ENCODE measurements around the gene ZFYVE26. TPM values are rescaled to one million over a fixed set of nuclear protein-coding genes. Genes with fewer than 3 reads are reported as not detected.
"Not testable (repeated sequence)": the region's sequence is repeated elsewhere in the genome, so short reads cannot be mapped to it uniquely, and the experiment has no call there.

Gene ZFYVE26
- total and polyA plus RNA-seq, 2 donors (not counting 1 experiment from before 2014, with no cell fraction given) = 10.9 to 46.3 TPM

DNA sequence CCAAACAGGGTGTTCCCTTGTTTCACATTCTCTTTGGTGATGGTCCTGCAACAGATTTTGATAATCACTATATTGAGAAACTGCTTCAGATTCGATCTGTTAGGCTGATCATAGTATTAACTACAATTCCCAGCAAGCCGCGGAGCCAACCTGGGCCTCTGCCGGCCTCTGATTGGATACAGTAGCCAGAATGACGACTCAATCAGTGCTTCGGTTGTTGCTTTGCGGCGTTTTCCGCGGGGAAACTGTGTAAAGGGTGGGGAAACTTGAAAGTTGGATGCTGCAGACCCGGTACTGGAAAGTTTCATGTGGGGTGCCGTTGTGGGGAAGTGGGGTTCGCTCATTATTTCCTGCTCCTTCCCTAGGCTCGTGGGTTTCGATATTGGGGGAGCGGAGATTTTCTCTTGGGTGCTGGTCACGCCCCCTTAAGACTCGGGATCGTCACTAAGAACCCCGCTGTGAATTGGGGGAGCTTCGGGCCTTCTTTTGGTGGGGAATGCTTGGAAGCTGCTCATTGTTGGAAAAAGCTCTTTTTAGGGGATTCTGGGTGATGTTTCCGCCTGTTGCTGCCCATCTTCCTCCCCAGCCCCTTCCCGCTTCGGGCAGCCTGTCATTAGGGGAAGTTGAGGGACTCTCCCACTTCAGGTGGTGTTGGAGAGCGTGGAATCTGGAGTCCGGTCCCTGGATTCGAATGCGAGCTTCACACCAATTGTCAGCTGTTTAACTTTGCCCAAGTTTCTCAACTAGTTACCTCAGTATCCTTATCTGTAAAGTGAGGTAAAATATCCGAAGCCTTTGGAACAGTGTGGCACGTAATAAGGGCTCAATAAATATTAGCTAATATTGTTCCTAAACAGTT lies 3.4 kb upstream of the ZFYVE26 start, which contains the start of gene RAD51B:
Gene RAD51B, plus strand, starts transcription at position 217 of the 859 bp plus-strand sequence.
- CTCF ChIA-PET = interaction anchor here (0.6 to 1.0 kb wide), 2 partner anchors 16 to 119 kb away, joined by 3 to 5 read pairs; no protein-coding TSS in a partner anchor
- peak within 1 kb of the TSS; percentile 96 for H3K4me3 Mint-ChIP-seq
- intact Hi-C loops (cut with micrococcal nuclease) = loop anchor here (1.0 to 5.0 kb wide), 4 partner anchors 147 to 331 kb away; partner anchors contain the start of genes ARG2, PIGH, TMEM229B and VTI1B
- Histone ChIP-seq H3K27me3 (replicated peaks in 1 of 4; ENCODE audit: control extremely low read depth in 1 of 4, control insufficient read depth in 3 of 4, insufficient read depth in 4 of 4, low read length in 3 of 4) (no peaks in the 10 kb centered on the region), H3K36me3 (replicated peaks in 1 of 2; ENCODE audit: control extremely low read depth in 1 of 2, control insufficient read depth in 1 of 2, extremely low read depth in 1 of 2, insufficient read depth in 2 of 2, low read length in 1 of 2) (peaks cover 0 to under 1% of the 10 kb centered on the region in 2 experiments), H3K4me2 (replicated peaks; ENCODE audit: low read depth, low read length, poor library complexity, severe bottlenecking) (peak within 1 kb of the TSS; percentile 74), H3K9me3 (ENCODE audit: control extremely low read depth in 1 of 3, control insufficient read depth in 2 of 3, insufficient read depth in 1 of 3, low read length in 2 of 3) (no peaks in the 10 kb centered on the region), H2AFZ (ENCODE audit: insufficient read depth, low read depth, low read length, poor library complexity, severe bottlenecking) (peak within 1 kb of the TSS; percentile 97), H3K79me2 (ENCODE audit: control insufficient read depth, insufficient read depth, low read length) (peaks cover 32% of the 10 kb centered on the region), H3K4me3 (ENCODE audit: control extremely low read depth in 1 of 5, extremely low read depth in 1 of 5, insufficient read depth in 1 of 5, low read depth in 2 of 5, low read length in 4 of 5) (peak within 1 kb of the TSS; percentile 84 to 100 (median 91)), H3K27ac (ENCODE audit: low read length in 2 of 2) (peak within 1 kb of the TSS; percentile 60 to 81), H4K20me1 (ENCODE audit: control insufficient read depth, insufficient read depth, low read length, poor library complexity, severe bottlenecking) (no peaks in the 10 kb centered on the region), H3K9ac (ENCODE audit: low read length) (peak within 1 kb of the TSS; percentile 85), H3K4me1 (ENCODE audit: control insufficient read depth in 2 of 2, insufficient read depth in 2 of 2, low read length in 2 of 2) (peaks cover 25 to 31% of the 10 kb centered on the region in 2 donors)
- TF ChIP-seq, protein P1, sequence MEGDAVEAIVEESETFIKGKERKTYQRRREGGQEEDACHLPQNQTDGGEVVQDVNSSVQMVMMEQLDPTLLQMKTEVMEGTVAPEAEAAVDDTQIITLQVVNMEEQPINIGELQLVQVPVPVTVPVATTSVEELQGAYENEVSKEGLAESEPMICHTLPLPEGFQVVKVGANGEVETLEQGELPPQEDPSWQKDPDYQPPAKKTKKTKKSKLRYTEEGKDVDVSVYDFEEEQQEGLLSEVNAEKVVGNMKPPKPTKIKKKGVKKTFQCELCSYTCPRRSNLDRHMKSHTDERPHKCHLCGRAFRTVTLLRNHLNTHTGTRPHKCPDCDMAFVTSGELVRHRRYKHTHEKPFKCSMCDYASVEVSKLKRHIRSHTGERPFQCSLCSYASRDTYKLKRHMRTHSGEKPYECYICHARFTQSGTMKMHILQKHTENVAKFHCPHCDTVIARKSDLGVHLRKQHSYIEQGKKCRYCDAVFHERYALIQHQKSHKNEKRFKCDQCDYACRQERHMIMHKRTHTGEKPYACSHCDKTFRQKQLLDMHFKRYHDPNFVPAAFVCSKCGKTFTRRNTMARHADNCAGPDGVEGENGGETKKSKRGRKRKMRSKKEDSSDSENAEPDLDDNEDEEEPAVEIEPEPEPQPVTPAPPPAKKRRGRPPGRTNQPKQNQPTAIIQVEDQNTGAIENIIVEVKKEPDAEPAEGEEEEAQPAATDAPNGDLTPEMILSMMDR (IDR thresholded peaks at IDR 0.05) = no peak
- no peak for TF ChIP-seq EZH2 (IDR thresholded peaks at IDR 0.05; ENCODE audit: borderline replicate concordance, insufficient read depth, low read depth, low read length, poor library complexity, severe bottlenecking)
- DNase-seq = peak; percentile 91
- ATAC-seq (ENCODE audit: low read depth) = peak; percentile 44
- peak within 1 kb of the TSS; percentile 91 for H3K27ac Mint-ChIP-seq
- H3K9me3 Mint-ChIP-seq (ENCODE audit: insufficient read depth) = no peaks in the 10 kb centered on the region
- 0% methylated on average over 23 of the region's 30 CpGs for WGBS (ENCODE audit: insufficient coverage)
- H3K27me3 Mint-ChIP-seq = no peaks in the 10 kb centered on the region
- H3K4me1 Mint-ChIP-seq = peaks cover 44% of the 10 kb centered on the region
- POLR2A ChIA-PET = no interaction called here

DNA sequence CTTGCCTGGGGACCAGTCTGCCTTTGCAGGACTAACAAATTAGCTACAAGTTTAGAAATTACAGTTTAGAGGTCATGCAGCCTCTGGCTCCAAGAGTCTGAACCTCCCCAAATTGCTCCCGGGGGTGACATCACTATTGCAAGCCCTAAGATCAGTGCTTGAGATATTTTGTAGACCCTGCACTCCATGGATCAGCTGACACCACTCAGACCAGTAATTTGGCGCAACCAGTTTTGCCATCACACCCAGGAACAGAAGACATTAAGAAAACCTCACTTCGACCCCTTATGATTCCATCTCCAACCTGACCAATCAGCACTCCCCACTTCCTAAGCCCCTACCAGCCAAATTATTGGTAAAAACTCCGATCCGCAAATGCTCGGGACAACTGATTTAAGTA lies 2.1 kb upstream of the ZFYVE26 start:
- Histone ChIP-seq H3K4me1 (ENCODE audit: control insufficient read depth in 2 of 2, insufficient read depth in 2 of 2, low read length in 2 of 2) (peaks cover 31 to 34% of the 10 kb centered on the region in 2 donors), H3K79me2 (ENCODE audit: control insufficient read depth, insufficient read depth, low read length) (peaks cover 42% of the 10 kb centered on the region)
- H4K20me1 ChIP-seq (ENCODE audit: control insufficient read depth, insufficient read depth, low read length, poor library complexity, severe bottlenecking); H3K9me3 Mint-ChIP-seq (ENCODE audit: insufficient read depth); H3K9ac ChIP-seq (ENCODE audit: low read length); H3K27me3 ChIP-seq (replicated peaks in 1 of 4; ENCODE audit: control extremely low read depth in 1 of 4, control insufficient read depth in 3 of 4, insufficient read depth in 4 of 4, low read length in 3 of 4); H3K27ac ChIP-seq (ENCODE audit: low read length in 2 of 2); H3K9me3 ChIP-seq (ENCODE audit: control extremely low read depth in 1 of 3, control insufficient read depth in 2 of 3, insufficient read depth in 1 of 3, low read length in 2 of 3); H3K27me3 Mint-ChIP-seq; POLR2A ChIA-PET; H2AFZ ChIP-seq (ENCODE audit: insufficient read depth, low read depth, low read length, poor library complexity, severe bottlenecking); H3K4me2 ChIP-seq (replicated peaks; ENCODE audit: low read depth, low read length, poor library complexity, severe bottlenecking); DNase-seq; H3K36me3 ChIP-seq (replicated peaks in 1 of 2; ENCODE audit: control extremely low read depth in 1 of 2, control insufficient read depth in 1 of 2, extremely low read depth in 1 of 2, insufficient read depth in 2 of 2, low read length in 1 of 2); H3K4me3 ChIP-seq (ENCODE audit: control extremely low read depth in 1 of 5, extremely low read depth in 1 of 5, insufficient read depth in 1 of 5, low read depth in 2 of 5, low read length in 4 of 5); ATAC-seq (ENCODE audit: low read depth): not testable (repeated sequence)
- H3K4me3 Mint-ChIP-seq = peak overlapping the region; percentile 96
- CTCF ChIA-PET = interaction anchor here (0.8 kb wide), 1 partner anchor 19 kb away, joined by 3 read pairs; no protein-coding TSS in a partner anchor
- intact Hi-C loops (cut with micrococcal nuclease) = loop anchor here (5.0 kb wide), 2 partner anchors 146 to 201 kb away; partner anchors contain the start of genes ARG2 and VTI1B
- peak overlapping the region; percentile 64 for H3K27ac Mint-ChIP-seq
- 98% methylated on average over 5 of the region's 6 CpGs for WGBS (ENCODE audit: insufficient coverage)
- H3K4me1 Mint-ChIP-seq = peaks cover 53% of the 10 kb centered on the region

All from B cell (primary cell).